GM18909 (cell line): ENCODE results near the gene SPEM3.

Source experiments
- ATAC-seq: cut with Tn5 transposase; IDR thresholded peaks from one replicate; pipeline ENCODE4 v1.9.1; 2021; ENCODE audit warnings: mild to moderate bottlenecking; ENCODE audit not compliant: unreplicated experiment, poor library complexity

Gene SPEM3

GRCh38 chr17:7440113-7440833 lies 11.6 kb downstream of the SPEM3 start:
- ATAC-seq: no peak

GRCh38 chr17:7440834-7441195 lies 12.2 kb downstream of the SPEM3 start:
- no peak for ATAC-seq

- ATAC-seq: no peak
Observed at GRCh38 chr17:7441266-7441665, 12.6 kb downstream of the SPEM3 start.

DNA sequence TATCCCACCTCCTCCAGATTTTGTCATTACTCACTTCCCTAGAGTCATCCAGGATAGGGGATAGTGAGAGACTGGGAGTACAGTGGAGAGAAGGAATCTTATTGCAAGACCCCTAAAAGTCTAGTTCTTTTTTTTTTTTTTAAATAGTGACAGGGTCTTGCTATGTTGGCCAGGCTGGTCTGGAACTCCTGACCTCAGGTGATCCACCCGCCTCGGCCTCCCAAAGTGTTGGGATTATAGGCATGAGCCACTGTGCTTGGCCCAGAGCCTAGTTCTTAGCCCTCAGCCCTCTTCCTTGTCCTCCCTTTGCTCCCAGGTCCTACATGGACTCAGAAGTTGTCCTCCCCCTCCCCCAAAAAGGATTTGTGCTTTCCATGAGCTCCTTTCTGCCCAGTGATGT lies 13.5 kb downstream of the SPEM3 start:
- ATAC-seq: no peak

GRCh38 chr17:7443499-7444485 lies 15.1 kb downstream of the SPEM3 start:
- no peak for ATAC-seq

- no peak for ATAC-seq
Observed at GRCh38 chr17:7444682-7445618, 16.3 kb downstream of the SPEM3 start, which contains the start of gene CHRNB1. Gene CHRNB1, plus strand, starts transcription at chr17:7445061. Its CDS starts 67 bp downstream, at chr17:7445128.

- ATAC-seq: no peak
Observed at GRCh38 chr17:7445619-7445968, 16.9 kb downstream of the SPEM3 start.

DNA sequence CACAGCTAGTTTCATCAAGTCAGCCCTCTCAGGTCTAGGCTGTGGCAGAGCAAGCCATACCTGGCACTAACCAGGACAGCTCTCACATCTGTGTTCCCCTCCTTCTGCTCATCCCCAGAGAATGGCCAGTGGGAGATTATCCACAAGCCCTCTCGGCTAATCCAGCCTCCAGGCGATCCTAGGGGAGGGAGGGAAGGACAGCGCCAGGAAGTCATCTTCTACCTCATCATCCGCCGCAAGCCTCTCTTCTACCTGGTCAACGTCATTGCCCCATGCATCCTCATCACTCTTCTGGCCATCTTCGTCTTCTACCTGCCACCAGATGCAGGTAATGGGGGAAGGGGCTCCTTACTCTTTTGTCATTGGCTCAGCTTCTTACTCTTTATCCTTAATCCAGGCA lies 19.8 kb downstream of the SPEM3 start:
- ATAC-seq: no peak

GRCh38 chr17:7459961-7460545 lies 31.4 kb downstream of the SPEM3 start:
- ATAC-seq: no peak

DNA sequence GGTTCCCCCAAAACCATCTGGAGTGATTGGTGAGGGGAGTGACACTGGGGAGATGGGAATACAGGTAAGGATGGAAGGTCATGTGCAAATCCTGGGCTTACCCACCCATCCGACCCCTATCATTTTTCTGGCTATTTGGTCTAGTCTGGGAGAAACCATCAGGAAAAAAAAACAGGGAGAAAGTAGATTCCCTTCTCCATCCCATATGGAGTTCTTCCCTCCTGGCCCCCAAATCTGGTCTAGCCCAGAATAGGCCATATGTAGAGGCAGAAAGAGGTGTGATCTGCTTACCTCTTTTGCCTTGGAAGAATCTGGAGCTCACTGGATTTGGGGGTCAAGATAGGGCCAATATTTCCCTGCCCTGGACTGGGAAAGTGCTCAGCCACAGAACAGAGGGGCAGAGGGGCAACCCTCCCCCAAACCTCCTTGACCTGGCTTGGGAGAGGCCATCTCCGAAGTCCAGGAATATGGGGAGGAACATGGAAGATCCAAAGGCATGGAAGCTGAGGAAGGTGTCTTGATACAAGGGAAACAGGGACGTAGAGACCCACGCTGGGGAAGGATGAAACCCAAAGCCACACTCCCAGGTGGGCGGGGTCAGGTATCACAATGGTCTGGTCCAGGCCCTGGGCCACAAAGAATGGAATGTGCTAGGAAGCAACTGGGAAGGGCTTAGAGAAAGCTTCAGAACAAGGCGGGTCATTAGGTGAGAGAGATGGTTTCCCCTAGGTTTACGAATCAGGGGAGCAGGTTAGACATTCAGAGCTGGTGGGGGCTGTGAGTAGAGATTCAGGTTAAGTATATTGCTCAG lies 32.4 kb downstream of the SPEM3 start:
- ATAC-seq: no peak

DNA sequence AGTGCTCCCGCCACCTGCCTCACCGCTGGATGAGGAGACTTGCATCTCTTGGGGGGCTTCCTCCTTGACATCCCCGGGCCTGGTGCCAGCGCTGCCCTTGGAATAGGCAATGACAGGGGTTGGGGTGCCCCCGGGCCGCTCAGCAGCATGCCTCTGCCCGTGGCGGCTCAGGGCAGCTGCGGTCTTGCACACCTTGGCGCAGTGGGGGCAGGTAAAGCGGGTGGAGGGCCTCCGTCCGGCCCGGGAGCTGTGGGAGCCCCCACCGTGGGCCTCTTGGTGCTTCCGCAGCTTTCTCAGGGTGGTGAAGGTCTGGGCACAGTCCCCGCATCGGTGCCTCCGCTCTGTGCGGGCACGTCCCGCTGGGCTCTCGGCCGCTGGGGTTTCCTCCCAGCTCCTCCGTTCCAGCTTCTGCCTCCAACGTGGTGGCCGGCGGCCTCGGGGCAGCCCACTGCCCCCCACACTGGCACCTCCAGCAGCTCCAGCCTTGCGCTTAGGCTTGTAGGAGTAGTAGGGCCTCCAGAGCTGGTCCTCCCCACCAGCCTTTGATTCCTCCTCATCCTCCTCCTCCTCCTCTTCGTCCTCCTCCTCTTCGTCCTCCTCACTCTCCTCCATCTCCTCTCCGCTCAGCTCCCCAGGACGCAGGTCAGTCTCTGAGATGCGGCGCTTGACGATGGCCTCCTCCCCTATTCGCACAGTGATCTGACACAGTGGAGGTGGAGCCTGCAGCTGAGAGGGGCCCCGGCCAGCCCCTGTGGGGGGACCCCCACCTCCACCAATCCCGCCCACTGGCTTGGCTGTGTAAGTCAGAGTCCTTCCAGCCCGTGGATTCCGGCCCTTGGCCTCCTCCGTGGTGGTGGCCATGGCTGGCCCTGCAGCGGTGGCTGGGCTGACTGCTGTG lies 34.1 kb downstream of the SPEM3 start:
- ATAC-seq: no peak

DNA sequence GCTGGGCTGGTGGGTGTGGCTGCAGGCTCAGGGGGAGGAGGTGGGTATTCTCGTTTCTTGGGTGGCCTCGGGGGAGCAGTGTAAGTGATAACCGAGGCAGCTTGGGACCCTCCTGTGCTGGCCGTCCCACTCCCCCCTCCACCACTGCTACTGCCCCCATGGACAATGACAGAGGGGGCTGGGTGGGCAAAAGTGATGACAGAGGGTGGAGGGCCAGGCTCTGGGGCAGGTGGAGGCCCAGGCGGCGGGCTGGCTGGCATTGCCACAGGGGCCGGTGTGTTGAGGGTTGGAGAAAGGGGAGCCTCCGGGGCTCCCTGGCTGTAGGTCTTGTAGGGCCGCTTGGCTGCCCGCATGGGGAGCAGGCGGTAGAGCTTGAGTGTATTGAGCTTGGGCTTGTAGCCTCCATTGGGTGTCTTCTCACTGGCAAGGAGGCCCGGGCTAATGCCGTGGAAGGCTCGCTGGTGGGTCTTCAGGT lies 34.8 kb downstream of the SPEM3 start:
- ATAC-seq: no peak

GRCh38 chr17:7464081-7464480 lies 35.4 kb downstream of the SPEM3 start:
- no peak for ATAC-seq

GRCh38 chr17:7465597-7466275 lies 37.1 kb downstream of the SPEM3 start:
- ATAC-seq: no peak

DNA sequence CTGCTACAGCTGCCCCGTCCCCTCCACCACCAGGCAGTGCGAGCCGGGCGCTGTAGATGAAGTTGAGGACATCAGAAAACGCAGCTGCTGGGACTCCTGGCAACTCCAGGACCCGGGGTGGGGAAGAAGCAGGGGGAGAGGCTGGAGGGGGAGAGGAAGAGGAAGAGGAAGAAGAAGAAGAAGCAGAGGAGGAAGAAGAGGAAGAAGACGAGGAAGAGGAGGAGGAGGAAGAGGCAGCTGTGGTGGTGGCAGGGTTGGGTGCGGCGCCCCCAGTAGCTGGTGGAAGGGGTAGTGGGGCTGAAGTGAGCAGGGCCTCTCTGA lies 37.6 kb downstream of the SPEM3 start:
- ATAC-seq: no peak

DNA sequence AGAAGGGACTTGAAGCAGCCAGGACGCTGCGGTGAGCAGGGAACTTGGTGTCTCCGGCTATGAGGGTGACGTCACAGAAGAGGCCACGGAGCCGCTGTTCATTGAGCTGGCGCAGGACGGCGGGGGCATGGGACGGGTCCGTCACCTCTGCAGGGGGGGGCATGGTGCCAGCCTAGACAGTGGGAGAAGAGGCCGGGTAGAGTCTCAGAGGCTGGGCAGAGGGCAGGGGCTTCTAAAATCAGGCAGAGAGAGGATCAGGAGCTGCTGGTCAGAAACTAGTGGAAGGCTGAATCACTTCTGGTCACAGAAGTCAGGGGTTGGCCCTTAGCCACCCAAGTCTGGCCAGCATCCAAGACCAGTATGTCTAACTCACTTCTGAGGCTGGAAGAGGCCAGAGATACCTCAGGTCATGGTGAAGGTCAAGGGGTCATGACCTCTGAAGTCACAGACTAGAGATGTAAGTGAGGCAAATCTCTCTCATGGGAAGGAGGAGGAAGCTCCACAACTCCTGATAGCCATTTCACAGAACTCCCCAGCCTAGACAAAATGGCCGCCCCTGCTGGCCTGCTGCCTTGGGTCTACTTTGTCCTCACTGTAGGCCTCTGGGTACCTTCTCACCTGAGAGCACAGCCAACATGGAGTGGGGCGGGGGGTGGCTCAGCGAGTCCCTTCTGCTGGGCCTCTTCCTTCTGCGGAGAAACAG lies 38.1 kb downstream of the SPEM3 start:
- no peak for ATAC-seq

DNA sequence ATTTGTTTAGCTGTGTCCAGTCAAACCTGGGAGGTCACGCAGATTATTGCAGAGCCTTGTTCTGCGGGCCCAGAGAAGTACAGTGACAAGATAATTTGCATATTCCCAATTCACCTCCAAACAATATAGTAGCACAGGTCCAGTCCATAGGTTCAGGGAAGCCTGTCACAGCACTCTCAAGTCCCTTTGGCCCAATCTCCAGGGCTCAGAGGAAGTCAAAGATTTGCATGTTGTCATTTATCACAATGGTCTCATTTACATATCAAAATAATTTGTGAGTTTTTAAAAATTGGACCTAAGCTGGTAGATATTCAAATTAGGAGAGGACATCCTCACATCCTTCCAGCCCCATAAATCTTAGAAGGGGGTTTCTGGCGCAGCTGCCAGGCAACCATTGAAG lies 38.8 kb downstream of the SPEM3 start:
- no peak for ATAC-seq
